Globus pallidus (tissue), 1 donor: ENCODE data around the gene INTS11.
A peak's percentile ranks its signal among the peaks of the same experiment; 100 is the strongest.

Experiments
- DNase-seq: peaks from one replicate; pipeline ENCODE4 v3.0.0-alpha.2; 2015; ENCODE audit warnings: low spot score

INTS11 gene

DNA sequence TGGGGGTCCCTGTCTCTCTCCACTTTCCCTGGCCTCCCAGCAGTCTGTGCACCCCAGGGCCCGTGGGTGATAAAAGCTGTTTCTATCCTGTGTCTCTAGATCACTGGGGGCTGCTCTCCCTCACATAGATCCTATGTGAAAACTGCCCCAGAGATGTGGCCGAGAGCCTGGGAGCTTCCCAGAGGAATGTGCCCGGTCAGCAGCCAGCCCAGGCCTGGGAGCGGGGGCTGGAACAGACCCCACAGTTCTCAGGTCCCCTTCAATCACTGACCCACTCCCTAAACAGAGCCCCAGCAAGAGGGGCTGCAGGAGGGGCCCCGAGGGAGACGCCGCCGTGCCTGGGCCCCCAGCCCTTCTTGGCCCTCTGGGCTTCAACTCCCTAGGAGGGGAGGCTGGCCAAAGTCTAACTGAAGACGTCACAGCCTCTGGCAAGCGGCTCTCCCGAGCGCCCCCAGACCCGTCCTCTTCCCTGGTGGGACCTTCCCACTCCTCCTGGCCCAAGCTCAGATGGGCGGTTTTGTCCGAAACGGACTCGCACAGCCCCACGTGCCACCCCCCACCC lies 33.5 kb upstream of the INTS11 start:
- DNase-seq: no peak

DNA sequence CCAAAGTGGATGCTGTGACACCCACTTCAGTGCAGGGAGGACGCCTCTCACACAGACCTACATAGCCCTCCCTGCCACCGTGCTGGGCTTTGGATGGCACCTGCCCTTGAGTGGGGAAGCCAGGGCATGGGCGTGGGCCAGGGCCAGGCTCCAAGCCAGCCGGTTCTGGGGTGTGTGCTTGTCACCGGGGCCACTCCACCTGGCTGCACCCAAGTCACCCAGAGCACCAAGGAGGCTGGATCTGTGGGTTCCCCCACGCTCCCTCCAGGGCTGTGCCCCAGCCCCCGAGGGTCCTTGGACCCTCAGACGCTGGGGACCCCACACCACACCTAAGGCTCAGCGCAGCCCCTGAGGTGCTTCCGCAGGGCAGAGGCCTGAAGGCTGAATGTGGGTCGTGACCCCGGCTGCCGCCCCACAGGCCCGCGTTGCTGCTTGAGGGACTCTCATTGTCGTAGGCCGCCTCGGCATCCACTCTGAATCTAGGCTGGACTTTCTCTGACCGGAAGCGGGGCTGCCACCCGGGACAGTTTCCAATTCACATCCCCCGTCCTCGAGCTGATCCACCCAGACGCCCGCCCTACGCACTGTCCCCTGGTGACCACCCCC lies 32.4 kb upstream of the INTS11 start:
- DNase-seq: no peak

DNA sequence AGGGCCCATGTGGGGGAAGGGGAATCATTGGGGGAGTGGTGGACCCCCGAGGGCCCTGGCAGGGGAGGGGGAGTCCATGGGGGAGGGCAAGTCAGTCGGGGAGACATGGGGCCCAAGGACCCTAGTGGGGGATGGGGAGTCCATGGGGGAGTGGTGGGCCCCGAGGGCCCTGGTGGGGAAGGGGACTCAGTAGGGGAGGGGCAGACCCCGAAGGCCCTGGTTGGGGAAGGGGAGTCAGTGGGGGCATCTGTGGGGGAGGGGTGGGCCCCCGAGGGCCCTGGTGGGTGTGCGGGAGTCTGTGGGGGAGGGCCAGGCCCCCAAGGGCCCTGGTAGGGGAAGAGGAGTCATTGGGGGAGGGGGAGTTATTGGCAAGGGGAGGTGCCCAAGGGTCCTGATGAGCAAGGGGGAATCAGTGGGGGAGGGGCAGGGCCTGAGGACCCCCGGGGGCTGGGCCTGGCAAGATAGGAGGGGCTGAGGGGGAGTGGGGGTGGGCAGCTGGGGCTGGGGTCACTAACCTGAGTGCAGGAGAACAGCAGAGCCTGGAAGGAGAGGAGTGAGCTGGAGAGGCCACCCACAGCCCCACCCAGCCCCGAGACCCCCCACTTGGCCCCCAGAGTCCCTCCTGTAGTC lies 31.8 kb upstream of the INTS11 start:
- DNase-seq: no peak

DNA sequence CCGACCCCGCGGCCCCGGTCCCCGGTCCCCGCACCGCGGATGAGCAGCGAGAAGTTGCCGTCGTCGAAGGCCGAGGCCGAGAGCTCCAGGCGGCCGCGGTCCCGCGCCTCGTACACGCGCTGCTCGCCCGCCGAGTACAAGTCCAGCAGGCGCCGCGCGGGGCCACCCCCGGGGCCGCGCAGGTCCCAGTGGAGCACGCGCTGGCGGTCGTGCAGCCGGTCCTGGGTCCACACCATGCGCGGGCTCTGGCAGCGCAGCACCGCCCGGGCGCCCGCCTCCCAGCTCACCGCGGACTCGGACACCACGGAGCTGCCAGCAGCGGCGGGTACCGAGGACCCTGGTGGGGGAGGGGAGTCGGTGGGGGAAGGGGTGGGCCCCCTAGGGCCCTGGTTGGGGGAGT lies 31.0 kb upstream of the INTS11 start:
- no peak for DNase-seq

DNA sequence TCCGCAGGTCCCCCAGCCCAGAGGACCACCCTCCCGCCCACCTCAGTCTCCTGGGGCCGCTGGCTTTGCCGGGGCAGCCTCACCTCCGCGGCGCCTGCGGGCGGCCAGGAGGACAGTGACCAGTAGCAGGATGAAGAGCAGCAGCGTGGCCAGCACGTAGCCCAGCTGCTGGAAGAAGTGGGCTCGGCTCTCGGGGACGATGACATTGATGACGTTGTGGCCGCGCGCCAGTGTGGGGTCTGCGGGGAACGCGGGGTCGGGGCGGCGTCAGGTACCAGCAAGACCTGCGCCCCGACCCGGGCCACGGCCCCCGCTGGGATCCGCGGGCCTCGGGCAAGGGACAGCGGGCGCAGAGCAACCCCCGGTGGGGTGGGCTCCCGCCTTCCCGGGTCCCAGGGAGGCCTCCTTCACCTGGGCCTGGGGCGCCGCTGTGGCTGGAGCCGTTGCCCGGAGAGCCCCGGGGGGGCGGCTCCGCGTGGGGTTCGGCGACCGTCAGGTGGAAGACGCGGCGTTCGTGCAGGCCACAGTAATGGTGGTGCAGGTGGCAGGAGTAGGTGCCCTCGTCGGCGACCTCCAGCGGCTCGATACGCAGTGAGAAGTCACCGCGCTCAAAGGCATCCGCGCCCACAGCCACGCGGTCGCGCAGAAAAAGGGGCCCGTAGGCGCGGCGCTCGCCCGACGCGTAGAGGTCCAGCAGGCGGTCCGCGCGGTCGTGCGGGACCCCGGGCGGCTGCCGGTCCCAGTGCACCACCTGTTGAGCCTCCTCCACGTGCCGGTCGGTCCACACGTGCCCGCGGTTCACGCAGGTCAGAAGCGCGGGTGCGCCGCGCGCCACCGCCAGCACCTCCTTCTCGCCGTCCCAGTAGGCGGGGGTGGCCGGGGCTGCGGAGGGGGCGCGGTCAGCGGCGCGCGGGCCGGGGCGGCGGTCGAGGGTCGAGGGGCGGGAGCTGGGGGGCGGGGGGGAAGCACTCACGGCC lies 30.1 kb upstream of the INTS11 start:
- DNase-seq: no peak

DNA sequence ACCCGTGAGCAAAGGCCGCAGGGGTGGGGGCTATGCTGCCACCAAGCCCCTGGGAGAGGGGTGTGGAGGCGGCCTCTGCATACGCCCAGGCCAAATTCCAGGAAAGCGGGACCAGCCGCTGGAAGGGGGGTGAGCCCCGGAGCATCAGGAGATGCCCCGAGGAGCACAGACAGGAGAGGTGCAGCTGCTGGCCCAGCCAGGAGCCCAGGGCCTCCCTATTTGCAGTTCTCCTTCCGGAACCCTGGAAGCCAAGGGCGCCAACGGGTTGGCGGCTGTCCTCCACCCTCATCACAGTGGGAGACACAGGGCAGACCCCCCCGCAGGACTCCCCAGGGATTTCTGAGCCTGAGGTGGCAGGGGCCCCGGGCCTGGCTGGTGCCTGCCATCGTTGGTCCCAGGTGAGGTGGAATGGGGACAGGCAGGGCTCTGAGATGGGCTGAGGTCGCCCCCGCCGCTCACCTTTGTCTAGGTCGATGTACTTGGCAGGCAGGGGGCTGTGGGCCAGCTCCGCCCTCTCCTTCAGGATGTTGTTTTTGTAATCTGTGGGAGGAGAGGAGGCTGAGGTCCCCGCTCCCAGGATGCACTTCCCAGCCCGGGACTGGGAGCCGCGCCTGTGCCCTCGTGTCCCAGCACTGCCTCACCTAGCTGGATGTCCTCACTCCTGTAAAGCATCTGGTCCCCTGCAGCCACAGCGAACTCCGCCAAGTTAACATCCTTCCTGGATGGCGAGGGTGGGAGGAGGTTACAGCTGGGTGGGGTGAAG lies 29.1 kb upstream of the INTS11 start:
- DNase-seq: no peak

DNA sequence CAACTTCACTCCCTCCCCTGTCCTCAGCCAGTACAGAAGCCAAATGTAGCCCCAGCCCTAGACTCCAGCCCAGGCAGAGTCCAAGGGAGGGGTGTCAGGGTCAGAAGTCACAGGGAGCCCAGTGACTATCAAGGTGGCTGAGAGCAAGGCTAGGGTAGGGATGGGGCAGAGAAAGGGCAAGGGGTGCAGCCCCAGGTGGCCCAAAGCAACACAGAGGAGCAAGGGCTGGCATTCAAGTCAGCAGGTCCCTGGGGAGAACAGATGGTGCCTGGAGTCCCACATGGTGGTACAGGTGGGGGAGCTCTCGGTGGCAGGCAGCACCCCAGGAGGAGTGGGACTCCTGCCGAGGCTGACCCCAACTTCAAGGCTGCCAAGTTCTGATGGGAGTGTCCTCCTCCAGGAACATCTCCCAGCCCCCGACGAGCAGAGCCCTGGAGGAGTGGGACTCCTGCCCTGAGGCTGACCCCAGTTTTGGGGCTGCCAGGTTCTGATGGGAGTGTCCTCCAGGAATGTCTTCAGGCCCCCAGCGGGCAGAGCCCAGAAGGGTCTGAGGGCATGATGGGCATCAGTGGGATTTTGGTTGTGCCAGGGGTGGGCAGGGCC lies 28.4 kb upstream of the INTS11 start:
- DNase-seq: no peak

DNA sequence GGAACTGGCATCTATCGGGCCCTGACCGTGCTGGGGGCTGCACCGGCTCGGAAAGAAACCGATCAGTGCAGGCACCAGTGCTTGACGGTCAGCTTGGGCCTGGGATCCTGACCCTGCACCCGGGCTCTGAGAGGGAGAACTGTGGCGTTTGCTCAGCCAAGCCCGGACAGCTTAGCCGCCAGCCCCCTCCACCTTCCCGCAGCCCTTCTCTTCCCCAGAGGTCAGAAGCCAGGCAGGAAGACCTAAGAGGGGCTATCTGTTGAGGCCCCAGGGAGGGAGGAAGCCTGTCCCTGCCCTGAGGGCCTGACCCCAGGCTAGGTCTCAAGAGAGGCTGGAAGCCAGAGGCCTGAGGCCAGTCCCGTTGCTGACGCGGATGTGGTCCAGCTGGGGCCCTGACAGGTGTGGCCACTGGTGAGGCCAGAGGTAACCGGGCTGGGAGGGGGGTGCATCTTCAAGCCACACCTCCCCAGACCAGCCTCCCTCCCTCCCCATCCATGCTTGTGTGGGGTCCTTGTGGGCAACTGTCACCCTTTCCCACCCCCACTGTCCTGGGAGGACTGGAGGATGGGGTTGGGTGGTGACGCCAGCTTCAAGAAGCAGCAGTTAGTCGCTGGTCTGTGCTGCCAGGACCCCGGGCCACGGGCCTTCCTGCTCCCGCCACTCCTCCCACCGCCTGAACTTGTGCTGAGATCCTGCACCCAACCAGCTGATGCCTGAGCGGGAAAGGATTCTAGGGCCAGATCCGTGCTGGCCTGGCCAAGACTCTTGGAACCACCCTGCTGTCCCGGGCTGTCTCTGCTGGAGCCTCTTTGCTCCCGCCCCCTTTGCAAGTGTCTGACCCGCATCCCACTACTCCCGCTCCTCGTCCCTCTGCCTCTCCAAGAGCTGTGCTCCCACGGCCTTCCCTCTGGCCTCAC lies 27.3 kb upstream of the INTS11 start:
- DNase-seq: no peak

DNA sequence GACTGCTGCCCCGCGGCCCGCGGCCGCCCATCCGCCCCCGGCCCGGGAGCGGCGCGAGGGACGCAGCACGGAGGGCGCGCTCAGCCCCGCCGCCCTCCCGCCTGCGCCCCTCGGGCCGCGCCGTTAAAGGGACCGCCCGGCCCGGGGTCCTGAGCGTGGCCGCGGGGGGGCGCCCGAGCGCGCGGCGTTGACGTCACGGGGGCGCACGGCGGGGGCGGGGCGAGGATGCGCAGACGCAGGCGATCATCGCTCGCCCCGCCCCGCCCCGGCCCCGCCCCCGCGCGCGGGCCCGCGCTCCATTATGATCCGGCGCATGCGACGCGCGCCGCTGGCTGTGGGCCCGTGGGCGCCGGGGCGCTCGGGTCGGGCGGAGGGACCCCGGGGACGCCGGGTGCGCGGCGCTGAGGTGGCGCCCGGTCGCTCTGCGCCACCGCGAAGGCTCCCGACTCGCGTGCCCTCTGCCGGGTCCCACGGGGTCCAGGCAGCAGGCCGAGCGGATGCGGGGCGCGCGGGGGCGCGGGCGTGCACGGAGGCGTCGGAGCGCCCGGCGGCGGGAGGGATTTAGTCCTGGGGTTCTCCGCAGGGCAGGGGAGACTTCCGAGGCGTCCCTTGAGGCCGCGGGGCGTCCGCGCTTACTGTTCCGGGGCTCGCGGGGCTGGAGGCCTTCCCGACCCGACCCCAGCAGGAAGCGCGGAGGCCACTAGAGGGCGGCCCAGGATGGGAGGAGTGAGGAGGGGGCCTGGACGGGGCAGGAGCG lies 25.0 kb upstream of the INTS11 start, which contains the start of gene DVL1:
Gene DVL1, minus strand, starts transcription at position 163 of the 757 bp plus-strand sequence. CDS start 353 bp downstream, outside the sequence.
- peak; percentile 59 for DNase-seq

DNA sequence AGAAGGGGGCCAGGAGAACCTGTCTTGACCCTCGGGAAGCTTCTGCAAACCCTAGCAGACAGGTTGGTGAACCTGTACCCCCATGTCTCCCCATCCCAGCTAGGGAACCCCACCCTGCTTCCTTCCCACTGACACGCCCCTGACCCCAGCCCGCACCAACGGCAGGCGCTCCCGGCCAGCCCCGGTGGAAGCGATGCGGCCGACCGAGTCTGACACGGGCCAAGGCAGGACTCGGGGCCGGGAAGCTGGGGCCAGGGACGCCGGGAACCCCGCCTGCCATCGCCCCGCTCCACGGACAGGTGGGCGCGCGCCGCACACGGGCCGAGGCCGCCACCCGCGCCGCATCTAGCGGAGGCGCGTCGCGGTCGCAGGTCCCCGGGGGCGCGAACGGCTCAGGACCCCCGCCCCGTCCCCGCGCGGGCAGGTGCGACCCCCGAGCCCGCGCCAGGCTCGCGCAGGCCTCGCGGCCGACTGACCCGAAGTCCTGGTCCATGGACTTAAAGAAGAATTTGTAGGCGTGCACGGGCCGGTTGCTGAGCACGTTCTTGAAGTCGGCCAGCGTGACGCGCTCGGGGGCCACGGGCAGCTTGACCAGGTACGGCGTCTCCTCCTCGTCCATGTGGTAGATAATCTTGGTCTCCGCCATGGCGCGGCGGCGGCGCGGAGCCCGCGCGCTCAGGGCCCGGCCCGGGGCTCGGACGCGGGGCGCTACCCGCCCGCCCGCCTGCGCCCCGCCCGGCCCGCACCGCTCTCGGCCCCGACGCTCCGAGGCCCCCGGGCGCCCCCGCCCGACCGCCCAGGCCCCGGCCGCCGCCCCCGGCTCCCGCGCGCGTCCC lies 24.2 kb upstream of the INTS11 start:
- no peak for DNase-seq

DNA sequence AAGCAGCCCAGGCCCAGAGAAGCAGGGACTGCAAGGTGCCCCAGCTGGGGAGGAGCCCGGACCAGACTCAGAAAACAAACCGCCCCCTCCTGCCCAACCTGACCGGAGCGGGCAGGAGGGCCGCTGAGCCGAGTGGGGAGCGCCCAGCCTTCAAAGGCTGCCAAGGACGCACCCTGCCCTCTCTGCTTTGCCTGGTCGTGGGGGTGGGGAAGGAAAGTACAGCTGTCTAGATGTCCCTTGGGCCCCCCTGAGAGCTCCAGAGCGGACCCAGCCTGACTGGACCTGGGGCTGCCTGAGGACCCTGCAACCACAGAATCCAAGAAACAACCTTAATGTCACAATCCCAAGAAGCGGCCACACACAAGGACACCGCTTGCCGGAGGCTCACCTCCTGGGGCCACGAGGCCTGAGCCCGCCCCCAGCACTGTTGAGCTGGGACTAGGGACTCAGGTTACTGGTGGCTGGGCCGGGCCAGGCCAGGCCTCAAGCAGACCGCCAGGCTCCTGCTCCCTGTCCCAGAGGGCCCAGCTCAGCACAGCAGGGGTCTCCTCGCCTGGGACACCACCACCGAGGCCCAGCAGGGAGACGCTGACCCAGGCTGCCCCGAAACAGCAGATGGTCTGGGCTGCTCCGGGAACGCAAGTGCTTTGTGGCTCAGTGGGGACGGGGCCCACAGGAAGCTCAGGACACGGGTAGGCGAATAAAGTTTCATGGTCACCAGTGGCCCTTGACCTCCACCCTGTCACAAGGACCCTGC lies 23.4 kb upstream of the INTS11 start:
- no peak for DNase-seq

DNA sequence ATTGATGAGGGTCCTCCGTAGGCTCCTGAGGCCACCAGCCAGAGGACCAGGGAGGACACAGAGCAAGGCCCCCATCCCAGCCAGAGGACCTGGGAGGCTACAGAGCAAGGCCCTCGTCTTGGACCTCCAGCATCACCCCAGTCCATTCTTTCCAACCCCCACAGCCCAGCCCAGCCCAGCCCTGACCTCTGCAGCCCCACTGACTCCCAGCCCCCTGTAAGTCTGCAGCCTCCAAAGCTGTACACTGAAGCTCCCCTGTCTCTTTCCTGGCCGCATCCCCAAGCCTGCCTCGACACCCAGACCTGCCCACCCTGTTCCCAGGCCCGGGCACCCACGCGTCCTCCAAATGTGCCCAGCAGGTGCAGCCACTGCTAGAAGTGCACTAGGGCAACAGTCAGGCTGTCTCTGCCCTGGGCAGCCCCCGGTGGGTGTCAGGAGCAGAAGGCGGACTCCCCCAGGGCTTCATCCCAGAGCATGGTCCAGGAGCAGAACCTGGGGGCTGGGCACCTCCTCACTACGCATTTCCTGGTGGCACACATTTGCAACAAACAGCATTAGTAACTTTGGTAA lies 22.7 kb upstream of the INTS11 start:
- DNase-seq: no peak

DNA sequence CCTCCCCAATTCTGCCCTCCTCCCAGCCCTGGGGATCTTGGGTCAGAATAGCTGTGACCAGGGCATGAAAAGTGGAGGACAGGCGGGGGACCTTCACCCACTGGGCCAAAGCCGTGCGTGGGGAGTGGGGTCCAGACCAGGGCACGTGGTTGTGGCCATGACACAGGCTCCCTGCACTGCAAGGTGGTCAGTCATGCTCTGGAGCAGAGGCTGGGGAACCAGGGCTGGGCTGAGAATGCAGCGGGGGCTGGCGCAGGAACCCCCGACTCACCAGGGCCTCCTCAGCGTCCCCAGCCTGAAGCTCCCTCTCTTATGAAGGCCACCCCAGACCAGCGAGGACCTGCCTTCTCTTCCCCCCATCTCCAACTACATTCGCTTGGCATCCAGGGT lies 22.0 kb upstream of the INTS11 start:
- no peak for DNase-seq

DNA sequence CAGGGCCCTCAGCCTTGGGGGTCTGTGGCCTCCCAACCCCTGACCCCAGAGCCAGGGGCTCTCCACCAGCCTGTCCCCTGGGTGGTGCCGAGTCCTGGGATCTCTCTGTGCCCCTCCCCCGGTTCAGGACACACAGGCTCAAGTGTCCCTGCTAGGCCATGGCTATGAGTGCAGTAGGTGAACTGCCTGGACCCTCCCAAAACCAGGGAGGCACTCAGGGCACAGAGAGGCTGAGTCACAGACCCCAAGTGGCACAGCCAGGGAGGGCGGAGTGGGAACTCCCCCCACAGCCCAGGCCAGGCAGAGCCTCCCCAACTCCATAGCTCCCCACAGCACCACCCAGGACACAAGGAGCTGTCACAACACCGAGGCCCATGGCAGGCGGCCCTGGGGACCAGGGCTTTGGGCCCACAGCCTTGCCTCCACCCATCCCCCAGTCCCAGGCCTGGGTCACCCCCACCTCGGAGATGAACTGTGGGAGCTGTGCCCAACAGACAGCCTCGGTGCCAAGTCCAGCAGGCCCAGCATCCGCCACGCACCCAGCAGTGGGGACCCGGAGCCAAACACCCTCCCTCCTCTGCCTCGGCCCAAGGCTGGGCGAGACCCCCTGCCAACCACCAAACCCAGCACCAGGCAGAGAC lies 21.5 kb upstream of the INTS11 start:
- DNase-seq: no peak

DNA sequence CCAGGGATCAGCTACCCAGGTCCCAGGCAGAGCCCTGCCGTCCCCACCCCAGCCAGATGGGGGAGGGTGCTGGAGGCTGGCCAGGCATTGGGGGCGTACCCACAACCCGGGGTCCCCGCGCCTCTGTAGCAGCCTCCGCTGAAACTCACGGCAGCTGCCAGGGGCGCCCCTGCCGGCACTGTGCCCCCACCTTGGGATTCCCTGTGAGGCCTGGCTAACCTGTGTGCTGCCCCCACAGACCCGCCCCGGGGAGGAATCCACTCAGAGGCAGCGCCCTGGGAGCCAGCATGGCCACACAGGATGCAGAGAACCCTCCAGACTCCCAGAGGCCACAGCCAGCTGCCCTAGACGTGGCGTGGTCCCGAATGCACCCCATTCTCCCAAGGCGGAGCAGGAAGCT lies 20.9 kb upstream of the INTS11 start:
- DNase-seq: no peak

DNA sequence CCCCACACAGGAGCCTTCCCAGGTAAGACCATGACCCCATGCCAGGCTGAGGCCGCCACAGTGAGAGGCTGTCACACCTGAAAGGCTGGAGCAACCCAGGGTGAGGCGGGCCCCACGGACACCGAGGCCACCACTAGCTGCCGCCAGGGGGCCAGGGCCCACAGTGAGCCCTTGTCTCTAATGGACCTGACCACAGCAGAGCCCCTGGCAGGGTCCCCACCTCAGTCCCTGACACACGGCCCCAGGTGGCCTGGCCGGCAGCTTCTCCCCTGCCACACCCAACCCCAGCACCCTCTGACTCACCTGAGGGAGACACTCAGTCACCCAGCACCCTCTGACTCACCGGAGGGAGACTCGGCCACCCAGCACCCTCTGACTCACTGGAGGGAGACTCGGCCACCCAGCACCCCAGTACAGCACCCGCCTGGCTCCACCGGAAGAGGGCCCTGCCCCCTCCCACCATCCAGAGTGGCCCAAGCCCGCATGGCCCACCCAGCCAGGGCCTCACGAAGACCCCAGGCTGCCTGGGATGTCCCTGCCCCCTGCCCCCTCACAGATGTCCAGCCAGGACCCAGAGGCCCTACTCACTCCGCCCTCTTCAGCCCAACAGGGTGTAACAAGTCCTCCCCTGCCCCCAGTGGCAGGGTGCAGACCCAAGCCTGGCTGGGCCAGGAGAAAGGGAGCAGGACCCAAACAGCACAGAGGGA lies 20.3 kb upstream of the INTS11 start:
- DNase-seq: no peak
